ENCODE measurements around the gene MOCS1.

- no peak for TF ChIP-seq CTCF (IDR thresholded peaks at IDR 0.05)
- TF ChIP-seq EZH2 (IDR thresholded peaks at IDR 0.05; ENCODE audit: borderline replicate concordance, insufficient read depth, low read depth, low read length, poor library complexity, severe bottlenecking), result no peak
These were observed 32.6 kb downstream of the MOCS1 start for GRCh38 chr6:39901670-39902069.

Measured in B cell (primary cell).